PC-9 (cell line): Measurements from ENCODE around the gene SNX32.

Source experiments
- CTCF ChIP-seq: fragments of 200-600 bp; sonication (generic); conservative IDR thresholded peaks from 2 replicates; pipeline ENCODE4 v1.6.1; 2017; ENCODE audit warnings: mixed run types, antibody characterized with exemption, mild to moderate bottlenecking, moderate library complexity
- EZH2 ChIP-seq: fragments of 200-600 bp; sonication (generic); IDR thresholded peaks from 2 replicates; pipeline ENCODE4 v1.8.0; 2017; ENCODE audit warnings: antibody characterized with exemption, low read depth

- no peak for TF ChIP-seq CTCF
- no peak for TF ChIP-seq EZH2
These were observed 39.0 kb downstream of the SNX32 start, which contains the start of gene EFEMP2 for GRCh38 chr11:65872586-65873317.
